Astrocyte (in vitro differentiated cells and primary cell): ENCODE data around the gene AGPAT3. TPM values are rescaled to one million over a fixed set of nuclear protein-coding genes. Genes with fewer than 3 reads are reported as not detected.

Experiments used
- DNase-seq: peaks from one replicate; pipeline ENCODE4 v3.0.0-alpha.2; 2010; ENCODE audit warnings: low read depth
- FAIRE-seq: peaks from 2 replicates; lab custom pipeline; 2011; peaks lifted over from hg19 to GRCh38; lab: Jason Lieb, UNC
- H2AFZ ChIP-seq: 2 replicates; pipeline ENCODE4 v1.6.0; 2012; ENCODE audit warnings: low read depth, low read length, inconsistent platforms
- H3K27ac ChIP-seq: 2 replicates; pipeline ENCODE4 v1.5.1; 2011; ENCODE audit warnings: low read depth, low read length, inconsistent platforms
- H3K27me3 ChIP-seq: 2 replicates; pipeline ENCODE4 v1.6.0; 2011; ENCODE audit warnings: low read length, inconsistent platforms; ENCODE audit not compliant: insufficient read depth
- H3K36me3 ChIP-seq: 2 replicates; pipeline ENCODE4 v1.5.1; 2011; ENCODE audit warnings: low read length, inconsistent platforms; ENCODE audit not compliant: insufficient read depth
- H3K4me1 ChIP-seq: 2 replicates; pipeline ENCODE4 v1.5.1; 2011; ENCODE audit warnings: low read length, inconsistent platforms; ENCODE audit not compliant: insufficient read depth
- H3K4me2 ChIP-seq: 2 replicates; pipeline ENCODE4 v1.6.0; 2012; ENCODE audit warnings: low read length, inconsistent platforms
- H3K4me3 ChIP-seq: 2 replicates; pipeline ENCODE4 v1.5.1; 2011; ENCODE audit warnings: low read depth, mild to moderate bottlenecking, low read length, inconsistent platforms; ENCODE audit not compliant: insufficient read depth
- H3K79me2 ChIP-seq: 2 replicates; pipeline ENCODE4 v1.6.0; 2012; ENCODE audit warnings: mild to moderate bottlenecking, low read length, inconsistent platforms; ENCODE audit not compliant: insufficient read depth
- H3K9ac ChIP-seq: 2 replicates; pipeline ENCODE4 v1.6.0; 2012; ENCODE audit warnings: mild to moderate bottlenecking, low read length, inconsistent platforms
- H3K9me3 ChIP-seq: 2 replicates; pipeline ENCODE4 v1.5.1; 2012; ENCODE audit warnings: low read depth, mild to moderate bottlenecking, low read length, inconsistent platforms; ENCODE audit not compliant: insufficient read depth
- H4K20me1 ChIP-seq: 2 replicates; pipeline ENCODE4 v1.6.0; 2012; ENCODE audit warnings: low read length, inconsistent platforms; ENCODE audit not compliant: insufficient read depth
- H3K27ac Mint-ChIP-seq: one replicate; pipeline ENCODE4 v1.8.0; 2021; ENCODE audit warnings: mild to moderate bottlenecking, mixed read lengths; ENCODE audit not compliant: unreplicated experiment
- H3K27me3 Mint-ChIP-seq: one replicate; pipeline ENCODE4 v1.8.0; 2021; ENCODE audit warnings: low read depth, mixed read lengths; ENCODE audit not compliant: unreplicated experiment
- H3K36me3 Mint-ChIP-seq: one replicate; pipeline ENCODE4 v1.8.0; 2021; ENCODE audit warnings: low read depth, mixed read lengths; ENCODE audit not compliant: unreplicated experiment
- H3K4me1 Mint-ChIP-seq: one replicate; pipeline ENCODE4 v1.8.0; 2021; ENCODE audit warnings: low read depth, mixed read lengths; ENCODE audit not compliant: unreplicated experiment
- H3K4me3 Mint-ChIP-seq: one replicate; pipeline ENCODE4 v1.8.0; 2021; ENCODE audit warnings: mild to moderate bottlenecking, moderate library complexity, mixed read lengths; ENCODE audit not compliant: unreplicated experiment
- H3K9me3 Mint-ChIP-seq: one replicate; pipeline ENCODE4 v1.8.0; 2021; ENCODE audit warnings: mild to moderate bottlenecking, mixed read lengths; ENCODE audit not compliant: unreplicated experiment
- EZH2 ChIP-seq: IDR thresholded peaks from 2 replicates; pipeline ENCODE4 v1.6.1; 2012; ENCODE audit warnings: mild to moderate bottlenecking, low read length, inconsistent platforms; ENCODE audit not compliant: insufficient read depth
- total RNA-seq: library from RNA; stranded (reverse); gene quantifications from 2 replicates; pipeline ENCODE4 v1.2.1, GENCODE V29; 2021
- TF ChIP-seq, protein P1 (sequence below): IDR thresholded peaks from 2 replicates; pipeline ENCODE4 v1.5.1; 2011; ENCODE audit warnings: low read depth, mild to moderate bottlenecking, inconsistent platforms, low read length, moderate library complexity; ENCODE audit not compliant: insufficient read depth

Gene AGPAT3
- total RNA-seq, 1 donor from 2014 or later: 34.7 TPM

DNA sequence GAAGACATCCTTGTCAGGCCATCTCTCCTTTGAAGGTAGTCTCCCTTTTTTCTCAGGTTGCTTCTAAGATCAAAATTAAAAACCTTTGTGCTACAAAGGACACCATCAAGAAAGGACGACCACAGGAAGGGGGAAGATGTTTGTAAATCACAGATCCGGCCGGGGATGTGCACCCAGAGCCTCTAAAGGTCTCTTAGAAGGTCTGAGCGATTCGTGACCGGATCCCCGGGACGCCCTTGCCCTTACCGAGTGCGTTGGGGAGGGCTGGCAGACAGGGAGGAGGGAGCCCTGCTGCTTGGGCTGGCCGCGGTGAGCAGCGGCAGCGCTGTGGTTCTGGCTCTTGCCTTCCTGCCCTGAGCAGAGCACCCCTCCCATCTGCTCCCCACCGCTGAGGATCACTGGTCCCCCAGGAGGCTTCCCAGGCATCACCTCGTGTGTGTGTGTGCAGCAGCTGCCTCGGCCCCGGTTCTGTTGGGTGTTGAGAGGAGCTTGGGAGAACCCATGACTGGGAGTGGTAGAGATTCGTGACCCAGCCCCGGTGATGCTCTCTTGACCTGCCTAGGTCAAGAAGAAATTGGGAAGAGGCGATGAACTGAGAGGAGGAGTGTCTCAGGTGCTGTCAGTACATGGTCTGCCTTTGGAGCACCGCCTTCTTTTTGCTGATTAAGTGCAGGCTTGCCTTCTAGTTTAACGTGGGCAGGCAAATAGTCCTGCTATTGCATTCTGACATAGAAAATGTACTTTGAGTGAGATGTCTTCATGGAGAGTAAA is 34.5 kb downstream of the AGPAT3 start:
- H2AFZ ChIP-seq: no peak overlapping the region
- no peak overlapping the region for H3K27ac Mint-ChIP-seq
- H3K36me3 Mint-ChIP-seq: peaks cover 19% of the 10 kb centered on the region
- H3K4me1 Mint-ChIP-seq: no peaks in the 10 kb centered on the region
- no peak for FAIRE-seq
- no peaks in the 10 kb centered on the region for H3K36me3 ChIP-seq
- no peaks in the 10 kb centered on the region for H3K4me1 ChIP-seq
- H3K27me3 Mint-ChIP-seq: no peaks in the 10 kb centered on the region
- H3K27me3 ChIP-seq: no peaks in the 10 kb centered on the region
- no peak overlapping the region for H3K4me2 ChIP-seq
- H3K4me3 Mint-ChIP-seq: no peak overlapping the region
- peaks cover 10% of the 10 kb centered on the region for H3K9me3 Mint-ChIP-seq
- H3K79me2 ChIP-seq: peaks cover 26% of the 10 kb centered on the region
- H3K9ac ChIP-seq: no peak overlapping the region
- no peak overlapping the region for H3K27ac ChIP-seq
- no peak for DNase-seq
- peaks cover 60% of the 10 kb centered on the region for H4K20me1 ChIP-seq
- no peak overlapping the region for H3K4me3 ChIP-seq
- TF ChIP-seq EZH2: no peak
- TF ChIP-seq, protein P1, sequence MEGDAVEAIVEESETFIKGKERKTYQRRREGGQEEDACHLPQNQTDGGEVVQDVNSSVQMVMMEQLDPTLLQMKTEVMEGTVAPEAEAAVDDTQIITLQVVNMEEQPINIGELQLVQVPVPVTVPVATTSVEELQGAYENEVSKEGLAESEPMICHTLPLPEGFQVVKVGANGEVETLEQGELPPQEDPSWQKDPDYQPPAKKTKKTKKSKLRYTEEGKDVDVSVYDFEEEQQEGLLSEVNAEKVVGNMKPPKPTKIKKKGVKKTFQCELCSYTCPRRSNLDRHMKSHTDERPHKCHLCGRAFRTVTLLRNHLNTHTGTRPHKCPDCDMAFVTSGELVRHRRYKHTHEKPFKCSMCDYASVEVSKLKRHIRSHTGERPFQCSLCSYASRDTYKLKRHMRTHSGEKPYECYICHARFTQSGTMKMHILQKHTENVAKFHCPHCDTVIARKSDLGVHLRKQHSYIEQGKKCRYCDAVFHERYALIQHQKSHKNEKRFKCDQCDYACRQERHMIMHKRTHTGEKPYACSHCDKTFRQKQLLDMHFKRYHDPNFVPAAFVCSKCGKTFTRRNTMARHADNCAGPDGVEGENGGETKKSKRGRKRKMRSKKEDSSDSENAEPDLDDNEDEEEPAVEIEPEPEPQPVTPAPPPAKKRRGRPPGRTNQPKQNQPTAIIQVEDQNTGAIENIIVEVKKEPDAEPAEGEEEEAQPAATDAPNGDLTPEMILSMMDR: no peak
- H3K9me3 ChIP-seq: no peaks in the 10 kb centered on the region

GRCh38 chr21:43900078-43900385 is 35.0 kb downstream of the AGPAT3 start:
- H3K27ac ChIP-seq: no peak overlapping the region
- no peak overlapping the region for H3K4me2 ChIP-seq
- H2AFZ ChIP-seq: no peak overlapping the region
- peaks cover 63% of the 10 kb centered on the region for H4K20me1 ChIP-seq
- H3K36me3 Mint-ChIP-seq: peaks cover 19% of the 10 kb centered on the region
- no peak overlapping the region for H3K4me3 Mint-ChIP-seq
- H3K27me3 Mint-ChIP-seq: no peaks in the 10 kb centered on the region
- H3K9me3 Mint-ChIP-seq: peaks cover 10% of the 10 kb centered on the region
- TF ChIP-seq, protein P1: no peak
- TF ChIP-seq EZH2: no peak
- peaks cover 26% of the 10 kb centered on the region for H3K79me2 ChIP-seq
- H3K4me1 ChIP-seq: no peaks in the 10 kb centered on the region
- H3K4me1 Mint-ChIP-seq: no peaks in the 10 kb centered on the region
- H3K27ac Mint-ChIP-seq: no peak overlapping the region
- no peaks in the 10 kb centered on the region for H3K9me3 ChIP-seq
- H3K9ac ChIP-seq: no peak overlapping the region
- H3K27me3 ChIP-seq: no peaks in the 10 kb centered on the region
- H3K36me3 ChIP-seq: no peaks in the 10 kb centered on the region
- FAIRE-seq: no peak
- H3K4me3 ChIP-seq: no peak overlapping the region
- DNase-seq: no peak

- H3K4me1 ChIP-seq: no peaks in the 10 kb centered on the region
- FAIRE-seq (no peak), DNase-seq (no peak)
- no peak overlapping the region for H3K4me3 ChIP-seq
- H3K36me3 Mint-ChIP-seq: peaks cover 21% of the 10 kb centered on the region
- no peaks in the 10 kb centered on the region for H3K36me3 ChIP-seq
- peaks cover 67% of the 10 kb centered on the region for H4K20me1 ChIP-seq
- no peaks in the 10 kb centered on the region for H3K27me3 Mint-ChIP-seq
- H3K27me3 ChIP-seq: no peaks in the 10 kb centered on the region
- no peak overlapping the region for H3K9ac ChIP-seq
- H3K9me3 ChIP-seq: no peaks in the 10 kb centered on the region
- H3K4me2 ChIP-seq: no peak overlapping the region
- H3K4me3 Mint-ChIP-seq: no peak overlapping the region
- peaks cover 26% of the 10 kb centered on the region for H3K79me2 ChIP-seq
- no peaks in the 10 kb centered on the region for H3K4me1 Mint-ChIP-seq
- no peak overlapping the region for H3K27ac Mint-ChIP-seq
- H3K27ac ChIP-seq: no peak overlapping the region
- H2AFZ ChIP-seq: no peak overlapping the region
- TF ChIP-seq EZH2: no peak
- TF ChIP-seq, protein P1: no peak
- H3K9me3 Mint-ChIP-seq: peaks cover 10% of the 10 kb centered on the region
These were observed 35.7 kb downstream of the AGPAT3 start for GRCh38 chr21:43900690-43901089.
